ENCODE measurements around the gene SPINK2.

DNA sequence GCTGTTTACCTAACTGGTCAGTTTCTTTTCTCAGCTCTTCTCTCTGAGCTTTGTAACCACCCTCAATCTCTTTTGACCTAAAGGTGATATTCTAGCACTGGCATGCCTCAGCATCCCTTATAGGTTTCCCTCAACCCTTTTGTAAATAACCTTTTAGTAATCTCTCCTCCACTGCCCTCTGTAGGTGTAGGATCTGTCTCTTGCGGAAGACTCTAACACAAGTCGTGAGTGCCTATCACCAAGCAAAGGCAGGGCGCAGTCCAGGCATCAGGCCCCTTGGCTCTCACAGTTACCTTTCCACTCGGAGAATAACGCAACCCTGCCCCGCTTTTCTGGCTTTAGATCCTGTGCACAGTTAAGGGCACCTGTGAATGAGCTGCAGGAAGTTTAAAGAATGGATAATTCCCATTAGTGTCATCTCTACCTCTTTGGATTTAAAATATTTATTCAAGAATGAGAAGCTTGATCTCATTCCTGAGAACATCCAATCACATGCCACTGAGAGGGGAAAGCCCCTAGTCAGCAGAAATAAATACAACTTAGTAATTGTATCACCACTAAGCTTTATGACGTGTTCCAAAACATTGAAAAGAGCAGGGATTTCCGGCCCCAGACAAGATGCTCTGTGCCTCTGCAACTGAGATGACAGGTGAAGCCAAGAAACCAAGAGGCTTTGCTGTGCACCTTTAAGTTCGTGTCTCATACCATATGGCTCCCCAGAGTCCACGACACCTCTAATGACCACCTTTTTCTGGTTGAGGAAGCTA lies 58.8 kb downstream of the SPINK2 start:
- TF ChIP-seq CTCF (IDR thresholded peaks at IDR 0.05; ENCODE audit: low read depth, low read length, poor library complexity, severe bottlenecking) (no peak), EZH2phosphoT487 (IDR thresholded peaks at IDR 0.05; ENCODE audit: borderline replicate concordance, low read length) (no peak)
